HEK293 (cell line): ENCODE measurements around the gene IMPG1.

Experiments used
- CTCF ChIA-PET: fragments of 350-600 bp; formaldehyde crosslinking; extraction: SDS; loops from one replicate; lab custom pipeline; 2021; ENCODE audit warnings: antibody characterized with exemption; lab: Yijun Ruan, JAX
- POLR2A ChIA-PET: fragments of 300-600 bp; formaldehyde crosslinking; extraction: SDS; loops from one replicate; lab custom pipeline; 2020; ENCODE audit warnings: antibody characterized with exemption, inconsistent platforms; lab: Yijun Ruan, JAX
- H3K27ac ChIP-seq: fragments of 200-500 bp; sonication (Bioruptor generic); 2 replicates; pipeline ENCODE4 v1.5.1; 2014; ENCODE audit warnings: low read depth, low read length, control low read depth, inconsistent platforms; ENCODE audit errors: extremely low read depth
- H3K36me3 ChIP-seq, 2 experiments: fragments of 200-500 bp in 1 of 2; sonication (Bioruptor generic) in 1 of 2; 1 replicate in 1 of 2; 2 replicates in 1 of 2; pipeline ENCODE4 v1.5.1; 2014 to 2017; ENCODE audit warnings: inconsistent platforms in 2 of 2, low read length in 2 of 2; ENCODE audit not compliant: control insufficient read depth in 2 of 2, insufficient read depth in 1 of 2
- H3K4me1 ChIP-seq: fragments of 200-500 bp; sonication (Bioruptor generic); 2 replicates; pipeline ENCODE4 v1.5.1; 2014; ENCODE audit warnings: mild to moderate bottlenecking, low read length, inconsistent platforms; ENCODE audit not compliant: control insufficient read depth, insufficient read depth
- H3K4me3 ChIP-seq: 2 replicates; pipeline ENCODE4 v1.5.1; 2011; ENCODE audit warnings: low read depth, mild to moderate bottlenecking, control low read depth, low read length, moderate library complexity
- H3K9me3 ChIP-seq: fragments of 200-500 bp; sonication (Bioruptor generic); 2 replicates; pipeline ENCODE4 v1.5.1; 2014; ENCODE audit warnings: low read depth, low read length, inconsistent platforms; ENCODE audit not compliant: control insufficient read depth, insufficient read depth
- BCL11B ChIP-seq: fragments of 450-650 bp; formaldehyde crosslinking; IDR thresholded peaks from 2 replicates; pipeline ENCODE4 v1.5.1; 2016; ENCODE audit warnings: low read depth, missing biosample characterization, missing genetic modification characterization
- KLF7 ChIP-seq: fragments of 450-650 bp; formaldehyde crosslinking; IDR thresholded peaks from 2 replicates; pipeline ENCODE4 v1.5.1; 2016; ENCODE audit warnings: missing biosample characterization, missing genetic modification characterization, borderline replicate concordance
- PRDM10 ChIP-seq: fragments of 450-650 bp; formaldehyde crosslinking; IDR thresholded peaks from 2 replicates; pipeline ENCODE4 v1.5.1; 2016; ENCODE audit warnings: missing biosample characterization, missing genetic modification characterization
- PRDM2 ChIP-seq: fragments of 450-650 bp; formaldehyde crosslinking; IDR thresholded peaks from 2 replicates; pipeline ENCODE4 v1.5.1; 2016; ENCODE audit warnings: missing biosample characterization, missing genetic modification characterization, borderline replicate concordance
- ZFHX2 ChIP-seq: fragments of 450-650 bp; formaldehyde crosslinking; conservative IDR thresholded peaks from 2 replicates; pipeline ENCODE4 v1.5.1; 2016; ENCODE audit warnings: missing biosample characterization, missing genetic modification characterization
- ZNF140 ChIP-seq: fragments of 450-650 bp; formaldehyde crosslinking; IDR thresholded peaks from 2 replicates; pipeline ENCODE4 v1.5.1; 2016; ENCODE audit warnings: missing biosample characterization, missing genetic modification characterization
- ZNF169 ChIP-seq: fragments of 450-650 bp; formaldehyde crosslinking; IDR thresholded peaks from 2 replicates; pipeline ENCODE4 v1.5.1; 2016; ENCODE audit warnings: missing biosample characterization, missing genetic modification characterization
- ZNF239 ChIP-seq: fragments of 450-650 bp; formaldehyde crosslinking; IDR thresholded peaks from 2 replicates; pipeline ENCODE4 v1.5.1; 2016; ENCODE audit warnings: missing biosample characterization, missing genetic modification characterization
- ZNF354C ChIP-seq: fragments of 450-650 bp; formaldehyde crosslinking; IDR thresholded peaks from 2 replicates; pipeline ENCODE4 v1.5.1; 2016; ENCODE audit warnings: missing biosample characterization, missing genetic modification characterization, low read depth, borderline replicate concordance
- ZNF416 ChIP-seq: fragments of 450-650 bp; formaldehyde crosslinking; IDR thresholded peaks from 2 replicates; pipeline ENCODE4 v1.5.1; 2016; ENCODE audit warnings: missing biosample characterization, missing genetic modification characterization
- ZNF510 ChIP-seq: fragments of 450-650 bp; formaldehyde crosslinking; IDR thresholded peaks from 2 replicates; pipeline ENCODE4 v1.5.1; 2018; ENCODE audit warnings: mild to moderate bottlenecking, missing genetic modification characterization, missing biosample characterization; ENCODE audit not compliant: insufficient replicate concordance
- ZNF658 ChIP-seq: fragments of 450-650 bp; formaldehyde crosslinking; IDR thresholded peaks from 2 replicates; pipeline ENCODE4; 2016; ENCODE audit warnings: missing biosample characterization, missing genetic modification characterization
- ZNF701 ChIP-seq: fragments of 450-650 bp; formaldehyde crosslinking; IDR thresholded peaks from 2 replicates; pipeline ENCODE4 v1.5.1; 2016; ENCODE audit warnings: missing biosample characterization, missing genetic modification characterization
- ZNF704 ChIP-seq: fragments of 450-650 bp; formaldehyde crosslinking; IDR thresholded peaks from 2 replicates; pipeline ENCODE4 v1.5.1; 2016; ENCODE audit warnings: missing biosample characterization, missing genetic modification characterization
- ZNF76 ChIP-seq: fragments of 450-650 bp; formaldehyde crosslinking; IDR thresholded peaks from 2 replicates; pipeline ENCODE4; 2016; ENCODE audit warnings: low read depth, missing biosample characterization, missing genetic modification characterization, borderline replicate concordance
- ZSCAN4 ChIP-seq: fragments of 450-650 bp; formaldehyde crosslinking; IDR thresholded peaks from 2 replicates; pipeline ENCODE4 v1.5.1; 2017; ENCODE audit warnings: missing biosample characterization, missing genetic modification characterization

The IMPG1 gene

GRCh38 chr6:76004202-76004601 lies 68.3 kb downstream of the IMPG1 start (continued):
- TF ChIP-seq PRDM10 (tag by site-specific recombination) = no peak

- ChIA-PET CTCF (no interaction called here), POLR2A (no interaction called here)
- no peak for TF ChIP-seq ZNF510 (tag by site-specific recombination)
- no peak for TF ChIP-seq ZNF704
- TF ChIP-seq PRDM2 (tag by site-specific recombination) = no peak
- TF ChIP-seq ZNF416 = no peak
- TF ChIP-seq ZNF354C (tag by site-specific recombination) = no peak
- no peak for TF ChIP-seq ZSCAN4 (tag by site-specific recombination)
- TF ChIP-seq ZNF701 = no peak
- no peak for TF ChIP-seq ZNF76 (tag by site-specific recombination)
- no peak for TF ChIP-seq ZNF658 (tag by site-specific recombination)
- no peak for TF ChIP-seq ZFHX2
- no peak for TF ChIP-seq ZNF169 (tag by site-specific recombination)
- no peak for TF ChIP-seq BCL11B (tag by site-specific recombination)
- TF ChIP-seq ZNF239 (tag by site-specific recombination) = no peak
- no peak for TF ChIP-seq ZNF140
- TF ChIP-seq KLF7 (tag by site-specific recombination) = no peak
Measured at GRCh38 chr6:76003686-76004085, 68.8 kb downstream of the IMPG1 start.

More at GRCh38 chr6:76003686-76004085, 68.8 kb downstream of the IMPG1 start:
- Histone ChIP-seq H3K36me3 (no peaks in the 10 kb centered on the region), H3K4me3 (no peak overlapping the region), H3K27ac (no peak overlapping the region), H3K4me1 (no peaks in the 10 kb centered on the region), H3K9me3 (no peaks in the 10 kb centered on the region)
